Activated effector memory CD4-positive, alpha-beta T cell treated with Interleukin-2 at 50 U/mL for 16 hours (primary cell): Measurements from ENCODE around the gene PRSS22.

ENCODE experiments used
- DNase-seq: peaks from one replicate; pipeline ENCODE4 v3.0.0-alpha.2; 2020

PRSS22 gene

DNA sequence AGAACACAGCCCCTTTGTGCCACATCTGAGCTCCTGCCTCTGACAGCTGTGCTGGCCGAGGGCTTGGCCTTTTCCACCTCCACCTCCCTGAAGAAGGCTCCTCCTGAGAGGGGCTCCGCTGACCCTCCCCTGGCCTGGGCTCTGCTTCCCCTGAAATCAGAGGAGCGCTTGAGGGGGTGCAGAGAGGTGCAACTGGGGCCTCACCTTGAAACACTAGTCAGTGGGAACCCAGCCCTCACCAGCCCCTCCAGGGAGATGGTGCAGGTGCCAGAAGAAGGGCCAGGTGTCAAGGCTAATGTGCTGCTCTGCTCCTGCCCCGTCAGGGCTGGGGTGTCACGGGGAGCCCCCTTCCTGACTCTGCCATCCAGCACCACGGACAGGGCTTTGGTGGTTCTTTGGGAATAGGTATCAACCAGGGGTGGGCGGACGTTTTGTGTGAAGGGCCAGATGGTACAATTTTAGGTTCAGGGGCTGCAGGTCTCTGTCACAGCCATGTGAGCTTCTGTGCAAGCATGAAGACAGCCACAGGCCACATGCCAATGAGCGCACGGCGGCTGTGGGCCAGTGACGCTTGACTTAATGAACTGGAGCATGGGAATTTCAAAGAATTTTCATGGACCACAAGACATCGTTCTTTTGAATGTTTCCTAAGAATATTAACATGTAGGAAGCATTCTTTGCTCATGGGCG is 30.0 kb downstream of the PRSS22 start:
- DNase-seq: no peak

GRCh38 chr16:2827374-2827791 is 30.6 kb downstream of the PRSS22 start:
- no peak for DNase-seq

DNA sequence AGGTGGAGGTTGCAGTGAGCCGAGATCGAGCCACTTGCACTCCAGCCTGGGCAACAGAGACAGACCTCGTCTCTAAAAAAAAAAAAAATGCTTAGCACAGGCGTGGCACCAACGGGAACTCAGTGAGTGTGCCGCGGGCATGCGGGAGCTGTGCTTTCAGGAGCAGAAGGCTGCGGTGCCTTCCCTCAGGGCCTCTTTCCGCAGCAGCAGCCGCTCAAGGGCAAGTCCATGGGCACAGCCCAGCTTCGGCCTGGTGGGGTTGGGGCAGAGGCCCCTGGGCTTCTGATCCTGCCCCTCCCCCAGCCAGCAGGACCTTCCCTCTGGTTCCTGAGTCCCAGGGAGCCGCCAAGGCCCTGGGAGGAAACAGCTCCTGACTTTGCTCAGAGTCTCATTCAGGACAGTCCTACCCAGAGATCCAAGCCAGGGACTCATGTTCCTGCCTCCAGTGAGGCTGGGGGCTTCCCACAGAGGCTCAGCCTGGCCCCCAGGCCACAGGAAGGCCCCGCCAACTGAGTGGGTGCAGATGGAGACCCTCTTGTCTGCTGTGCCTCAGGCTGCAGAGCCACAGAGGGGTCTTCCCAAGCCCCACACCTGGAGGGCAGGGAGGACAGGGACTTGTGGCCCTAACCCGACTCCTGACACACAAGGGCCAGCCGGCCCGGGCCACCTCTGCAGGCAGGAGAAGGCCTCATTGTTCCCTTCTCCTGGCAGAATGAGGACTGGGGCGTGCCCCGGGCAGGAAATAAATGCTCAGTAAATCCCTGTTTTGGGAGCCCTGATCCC is 31.2 kb downstream of the PRSS22 start:
- DNase-seq: no peak

DNA sequence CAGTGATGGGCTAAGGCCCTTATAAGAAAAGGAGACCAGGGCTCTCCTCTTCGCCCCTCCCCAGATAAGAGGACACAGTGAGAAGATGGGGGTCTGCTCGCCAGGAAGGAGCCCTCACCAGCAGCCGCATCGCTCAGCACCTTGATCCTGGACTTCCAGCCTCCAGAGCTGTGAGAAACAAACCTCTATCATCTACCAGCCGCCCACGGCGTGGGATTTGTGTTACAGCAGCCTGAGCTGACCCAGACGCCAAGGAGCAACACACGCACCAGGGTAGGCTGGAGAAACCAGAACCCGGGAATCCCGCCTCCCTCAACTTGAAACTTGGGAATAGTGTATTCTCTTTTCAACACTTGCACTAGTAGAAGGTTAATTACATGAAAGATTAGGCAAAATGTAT is 32.1 kb downstream of the PRSS22 start:
- DNase-seq: no peak

DNA sequence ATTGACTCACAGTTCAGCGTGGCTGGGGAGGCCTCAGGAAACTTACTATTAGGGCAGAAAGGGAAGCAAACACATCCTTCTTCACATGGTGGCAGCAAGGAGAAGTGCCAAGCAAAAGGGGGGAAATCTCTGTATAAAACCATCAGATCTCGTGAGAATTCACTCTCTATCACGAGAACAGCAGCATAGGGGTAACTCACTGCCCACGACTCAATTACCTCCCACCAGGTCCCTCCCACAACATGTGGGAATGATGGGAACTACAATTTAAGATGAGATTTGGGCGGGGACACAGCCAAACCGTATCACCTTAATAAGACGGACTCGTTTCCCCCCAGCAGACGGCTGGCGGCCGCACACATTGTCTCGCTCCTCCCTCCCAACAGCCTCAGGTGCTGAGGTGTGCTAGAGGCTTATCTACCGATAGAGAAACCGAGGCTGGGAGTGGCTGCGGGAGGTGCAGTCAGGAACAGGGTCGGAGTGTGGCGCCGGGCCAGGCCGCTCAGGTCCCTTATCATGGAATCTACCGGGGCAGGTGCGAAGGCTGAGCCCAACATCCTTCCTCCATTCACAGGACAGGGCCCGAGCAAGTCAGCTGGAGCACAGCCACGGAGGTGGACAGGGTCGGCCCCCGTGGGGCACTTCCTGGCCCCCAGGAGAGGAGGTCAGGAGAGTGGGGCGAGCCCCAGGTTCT is 32.8 kb downstream of the PRSS22 start:
- DNase-seq: no peak

GRCh38 chr16:2824626-2825025 is 33.3 kb downstream of the PRSS22 start:
- no peak for DNase-seq

DNA sequence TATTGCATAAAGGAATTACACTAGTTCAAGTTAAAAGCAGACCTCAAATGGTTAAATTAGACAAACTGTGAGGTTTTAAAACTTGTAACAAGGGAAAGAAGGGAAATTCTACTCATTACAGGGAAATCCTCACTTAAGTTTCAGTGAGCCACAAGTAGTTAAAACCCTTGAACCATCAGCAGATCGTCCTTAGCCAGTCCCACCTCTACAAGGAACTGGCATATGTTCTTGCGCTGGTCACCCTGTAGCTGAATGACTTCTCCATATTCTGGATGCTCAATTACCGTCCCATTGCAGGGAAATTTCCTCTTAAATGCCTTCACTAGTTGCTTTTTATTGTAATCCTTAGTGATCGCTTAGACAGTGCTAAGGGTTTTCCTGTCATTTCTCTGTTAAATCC is 35.5 kb downstream of the PRSS22 start:
- DNase-seq: no peak

DNA sequence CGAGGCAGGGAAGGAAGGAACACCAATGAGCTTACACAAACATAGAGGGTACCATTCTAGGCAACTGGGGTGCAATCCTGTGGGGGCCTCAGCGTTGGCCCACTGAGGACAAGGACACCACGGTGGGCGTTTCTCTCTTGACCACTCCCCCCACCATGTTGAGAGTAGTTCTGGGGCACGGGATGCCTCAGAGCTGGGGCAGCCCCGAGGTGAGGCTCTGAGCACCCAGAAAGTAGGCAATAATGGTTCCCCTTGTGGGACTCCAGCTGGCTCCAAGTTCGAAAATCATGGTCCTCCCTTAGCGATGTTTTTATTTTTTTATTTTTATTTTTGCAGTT is 35.8 kb downstream of the PRSS22 start:
- no peak for DNase-seq

DNA sequence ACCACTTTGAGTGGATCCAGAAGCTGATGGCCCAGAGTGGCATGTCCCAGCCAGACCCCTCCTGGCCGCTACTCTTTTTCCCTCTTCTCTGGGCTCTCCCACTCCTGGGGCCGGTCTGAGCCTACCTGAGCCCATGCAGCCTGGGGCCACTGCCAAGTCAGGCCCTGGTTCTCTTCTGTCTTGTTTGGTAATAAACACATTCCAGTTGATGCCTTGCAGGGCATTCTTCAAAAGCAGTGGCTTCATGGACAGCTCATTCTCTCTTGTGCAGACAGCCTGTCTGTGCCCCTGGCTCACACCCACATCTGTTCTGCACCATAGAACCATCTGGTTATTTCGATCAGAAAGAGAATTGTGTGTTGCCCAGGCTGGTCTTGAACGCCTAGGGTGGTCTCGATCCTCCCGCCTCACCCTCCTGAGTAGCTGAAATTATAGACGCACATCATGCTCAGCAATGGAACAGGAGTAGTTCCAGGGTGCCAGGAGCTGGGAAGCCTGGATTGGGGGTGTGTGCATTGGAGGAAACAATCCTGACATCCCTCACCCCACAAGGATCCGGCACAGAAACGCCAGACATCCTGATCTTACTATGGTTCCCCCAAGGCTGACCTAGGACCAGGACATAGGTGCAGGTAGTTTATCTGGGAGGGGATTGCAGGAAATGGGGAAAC is 36.3 kb downstream of the PRSS22 start:
- DNase-seq: no peak

DNA sequence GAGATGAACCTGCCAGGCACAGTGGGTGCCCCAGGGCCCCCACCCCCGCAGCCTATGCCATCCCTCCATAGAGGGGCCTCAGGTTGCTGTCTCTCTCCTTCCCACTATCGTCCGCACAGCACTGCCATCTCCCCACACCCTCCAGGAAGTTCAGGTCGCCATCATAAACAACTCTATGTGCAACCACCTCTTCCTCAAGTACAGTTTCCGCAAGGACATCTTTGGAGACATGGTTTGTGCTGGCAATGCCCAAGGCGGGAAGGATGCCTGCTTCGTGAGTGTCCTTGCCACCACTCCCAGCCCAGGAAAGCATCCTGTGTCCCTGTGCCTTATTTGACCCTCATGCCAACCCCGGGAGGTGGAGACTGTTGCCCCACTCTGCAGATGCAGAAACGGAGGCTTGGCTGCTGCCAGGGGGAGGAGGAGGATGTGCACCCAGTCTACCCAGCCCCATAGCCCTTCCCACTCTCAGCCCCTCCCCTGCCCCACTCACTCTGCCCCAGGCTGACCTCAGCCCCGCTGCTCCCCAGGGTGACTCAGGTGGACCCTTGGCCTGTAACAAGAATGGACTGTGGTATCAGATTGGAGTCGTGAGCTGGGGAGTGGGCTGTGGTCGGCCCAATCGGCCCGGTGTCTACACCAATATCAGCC is 37.0 kb downstream of the PRSS22 start:
- DNase-seq: no peak

DNA sequence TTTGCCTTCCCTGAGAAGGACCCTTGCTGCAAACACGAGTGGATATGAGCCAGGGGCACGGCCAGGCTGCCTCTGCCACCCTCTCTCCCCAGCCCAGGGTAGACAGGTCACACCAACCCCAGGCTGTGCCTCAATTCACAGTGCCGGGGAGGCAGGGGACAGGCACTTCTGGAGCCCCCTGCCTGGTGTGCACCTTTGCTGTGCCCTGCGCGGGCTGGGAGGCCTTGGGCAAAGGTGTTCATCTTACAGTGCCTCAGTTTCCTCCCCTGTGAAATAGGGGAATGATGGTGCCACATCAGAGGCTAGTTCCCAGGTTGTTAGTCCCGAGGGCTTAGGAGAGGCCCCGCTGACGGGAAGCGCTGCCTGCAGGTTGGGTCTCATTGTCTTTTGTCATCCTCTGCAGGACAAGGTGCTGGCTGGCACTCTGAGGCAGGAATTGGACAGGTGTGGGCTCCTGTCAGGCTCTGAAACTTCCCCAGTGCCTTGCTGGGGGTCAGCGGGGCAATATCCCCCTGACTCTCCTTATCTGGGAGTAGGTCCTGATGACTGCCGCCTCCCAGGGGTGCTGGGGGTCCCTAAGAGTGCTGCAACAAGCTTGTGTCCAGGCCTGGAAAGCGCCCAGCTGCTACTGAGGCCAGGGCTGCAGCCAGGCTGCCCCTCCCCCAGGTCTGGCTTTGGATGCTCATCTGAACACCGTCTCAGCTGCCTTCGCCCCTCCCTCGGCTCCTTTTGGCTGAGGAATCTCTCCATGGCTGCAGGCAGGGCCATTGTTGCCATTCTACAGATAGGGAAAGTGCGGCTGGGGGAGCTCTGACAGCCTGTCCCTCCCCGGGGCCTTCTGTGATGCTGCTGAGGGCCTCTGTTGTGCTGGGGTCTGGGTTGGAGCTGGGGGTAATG is 37.8 kb downstream of the PRSS22 start:
- DNase-seq: no peak

DNA sequence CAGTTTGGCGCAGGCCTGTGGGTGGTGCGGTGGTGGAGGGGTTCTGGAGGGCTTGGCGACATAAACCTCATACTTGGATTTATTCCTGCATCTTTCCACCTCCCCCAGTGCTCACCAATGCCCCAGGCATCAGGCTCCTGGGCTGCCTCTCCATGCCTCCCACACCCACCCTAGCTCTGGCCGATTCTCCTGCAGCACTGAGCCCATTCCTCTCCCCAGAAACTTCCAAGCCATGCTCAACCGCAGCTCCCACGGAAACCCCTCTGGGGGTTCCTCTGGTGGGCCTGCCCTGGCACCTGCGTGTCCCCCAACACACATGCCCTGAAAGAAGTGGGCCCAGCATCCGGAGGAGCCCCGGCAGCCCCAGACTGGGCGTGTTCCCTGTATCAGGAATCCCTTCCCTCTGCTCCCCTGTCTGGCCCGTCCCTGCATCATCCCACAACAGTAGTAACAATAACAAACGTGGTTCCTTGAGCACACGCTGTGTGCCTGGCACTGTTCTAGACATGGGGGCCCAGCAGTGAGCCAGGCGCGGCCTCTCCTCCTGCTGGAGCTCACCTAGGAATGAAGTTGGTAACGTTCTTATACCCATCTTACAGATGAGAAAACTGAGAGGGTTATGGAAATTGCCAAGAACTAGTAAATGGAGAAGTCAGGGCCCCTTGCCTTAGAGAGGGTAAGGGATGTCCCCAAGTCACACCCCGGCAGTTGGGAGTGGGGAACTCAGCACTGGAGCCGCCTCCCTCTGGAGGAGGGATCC is 38.6 kb downstream of the PRSS22 start:
- no peak for DNase-seq

- DNase-seq: no peak
Measured at GRCh38 chr16:2818272-2818876, 39.6 kb downstream of the PRSS22 start.

DNA sequence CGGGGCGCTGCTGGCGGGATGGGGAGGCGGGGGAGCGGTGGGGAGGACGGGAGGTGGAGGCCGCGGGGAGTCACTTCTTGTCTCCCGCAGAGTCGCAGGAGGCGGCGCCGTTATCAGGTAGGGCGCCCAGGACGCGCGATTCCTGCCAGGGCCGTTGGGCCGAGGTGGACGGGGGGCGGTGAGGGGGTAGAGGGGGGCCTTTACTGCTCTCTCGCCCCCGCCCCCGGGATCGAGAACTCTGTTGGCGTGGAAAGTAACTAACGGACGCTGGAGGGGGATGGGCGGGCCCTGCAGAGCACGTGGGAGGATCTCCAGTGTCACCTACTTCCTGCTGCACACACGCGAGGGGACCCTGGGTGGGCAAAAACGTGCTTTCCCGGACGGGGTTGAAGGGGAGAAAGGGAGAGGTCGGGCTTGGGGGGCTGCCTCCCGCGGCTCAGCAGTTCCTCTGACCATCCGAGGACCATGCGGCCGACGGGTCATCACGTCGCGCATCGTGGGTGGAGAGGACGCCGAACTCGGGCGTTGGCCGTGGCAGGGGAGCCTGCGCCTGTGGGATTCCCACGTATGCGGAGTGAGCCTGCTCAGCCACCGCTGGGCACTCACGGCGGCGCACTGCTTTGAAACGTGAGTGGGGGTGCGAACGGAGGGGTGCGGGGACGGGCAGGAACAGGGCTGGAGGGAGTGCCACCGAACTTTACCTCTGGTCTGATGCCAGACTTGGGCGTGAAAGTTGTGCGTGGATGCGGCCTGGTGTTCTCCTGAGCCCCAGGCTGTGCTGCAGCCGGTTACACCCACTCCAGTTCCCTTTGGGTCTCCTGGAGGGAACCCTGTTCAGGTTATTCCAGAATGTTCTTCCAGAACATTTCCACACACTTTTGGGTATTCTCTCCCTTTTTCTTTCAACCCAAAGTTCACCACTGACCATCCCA is 40.4 kb downstream of the PRSS22 start:
- DNase-seq: no peak

DNA sequence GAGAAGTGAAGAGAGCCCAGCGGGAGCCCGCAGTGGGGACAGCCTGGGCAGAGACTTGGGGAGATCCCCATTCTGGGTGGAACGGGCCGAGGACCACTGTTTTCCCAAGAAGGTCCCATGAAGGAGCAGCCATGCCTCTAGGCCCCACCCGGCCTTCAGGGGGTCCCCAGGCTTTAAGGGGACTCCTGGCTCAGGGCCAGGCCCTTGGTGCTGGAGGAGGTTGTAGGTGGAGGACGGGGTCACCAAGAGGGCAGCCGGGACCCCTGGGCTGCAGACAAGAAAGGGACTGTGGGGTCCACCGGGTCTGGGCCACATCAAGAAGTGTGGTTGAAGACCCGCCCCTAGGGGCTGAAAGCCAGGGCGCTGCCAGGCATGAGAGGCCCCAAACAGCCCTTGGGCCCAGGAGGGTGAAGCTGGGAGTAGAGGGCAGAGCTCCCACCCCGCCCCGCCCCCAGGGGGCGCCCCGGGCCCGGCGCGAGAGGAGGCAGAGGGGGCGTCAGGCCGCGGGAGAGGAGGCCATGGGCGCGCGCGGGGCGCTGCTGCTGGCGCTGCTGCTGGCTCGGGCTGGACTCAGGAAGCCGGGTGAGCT is 41.1 kb downstream of the PRSS22 start, which contains the start of gene PRSS21:
Gene PRSS21, plus strand, starts transcription at position 487 of the 589 bp plus-strand sequence. Its CDS starts 32 bp downstream, at position 519.
- no peak for DNase-seq

- no peak for DNase-seq
Measured at GRCh38 chr16:2815299-2815771, 42.6 kb downstream of the PRSS22 start.

DNA sequence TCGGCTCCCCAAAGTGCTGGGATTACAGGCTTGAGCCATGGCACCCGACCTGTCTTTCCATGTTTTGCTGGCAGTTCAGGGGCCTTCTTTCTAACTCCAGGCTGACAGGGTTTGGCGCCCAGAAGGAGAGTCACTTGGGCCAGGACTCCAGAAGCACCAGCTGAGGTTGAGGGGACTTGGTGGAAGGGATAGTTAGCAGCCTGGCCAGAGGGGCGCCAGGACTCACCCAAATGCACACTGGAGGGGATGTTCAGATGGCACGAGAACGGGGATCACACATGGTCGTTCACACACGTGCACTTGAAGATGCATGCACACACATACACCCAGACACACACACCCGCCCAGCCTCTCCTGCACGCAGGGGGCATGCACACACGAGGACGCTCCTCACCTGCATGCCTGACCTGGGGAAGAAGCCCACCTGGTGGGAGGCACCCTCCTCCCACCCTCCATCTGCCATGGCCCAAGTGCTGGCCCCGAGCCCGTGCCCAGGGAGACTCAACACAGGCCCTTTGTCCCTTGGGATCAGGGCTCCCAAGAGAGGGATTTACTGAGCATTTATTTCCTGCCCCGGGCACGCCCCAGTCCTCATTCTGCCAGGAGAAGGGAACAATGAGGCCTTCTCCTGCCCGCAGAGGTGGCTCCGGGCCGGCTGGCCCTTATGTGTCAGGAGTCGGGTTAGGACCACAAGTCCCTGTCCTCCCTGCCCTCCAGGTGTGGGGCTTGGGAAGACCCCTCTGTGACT is 43.2 kb downstream of the PRSS22 start:
- DNase-seq: no peak

GRCh38 chr16:2813771-2814221 is 44.2 kb downstream of the PRSS22 start:
- DNase-seq: no peak
